GM23248 (cell line): ENCODE measurements around the gene ARPC2.

Experiments
- EZH2 ChIP-seq: fragments of 200-600 bp; sonication (generic); IDR thresholded peaks from 2 replicates; pipeline ENCODE4 v1.6.1; 2018; ENCODE audit warnings: antibody characterized with exemption, mild to moderate bottlenecking; ENCODE audit not compliant: insufficient read depth, poor library complexity, severe bottlenecking
- EZH2phosphoT487 ChIP-seq: fragments of 200-600 bp; sonication (generic); IDR thresholded peaks from 2 replicates; pipeline ENCODE4 v1.6.1; 2018; ENCODE audit warnings: antibody characterized with exemption, moderate library complexity, mild to moderate bottlenecking, low read depth; ENCODE audit not compliant: insufficient read depth

- TF ChIP-seq EZH2: no peak
- TF ChIP-seq EZH2phosphoT487: no peak
Measured at GRCh38 chr2:218290316-218291261, 73.6 kb downstream of the ARPC2 start.
